ENCODE results near the gene ADAMTS13.

DNA sequence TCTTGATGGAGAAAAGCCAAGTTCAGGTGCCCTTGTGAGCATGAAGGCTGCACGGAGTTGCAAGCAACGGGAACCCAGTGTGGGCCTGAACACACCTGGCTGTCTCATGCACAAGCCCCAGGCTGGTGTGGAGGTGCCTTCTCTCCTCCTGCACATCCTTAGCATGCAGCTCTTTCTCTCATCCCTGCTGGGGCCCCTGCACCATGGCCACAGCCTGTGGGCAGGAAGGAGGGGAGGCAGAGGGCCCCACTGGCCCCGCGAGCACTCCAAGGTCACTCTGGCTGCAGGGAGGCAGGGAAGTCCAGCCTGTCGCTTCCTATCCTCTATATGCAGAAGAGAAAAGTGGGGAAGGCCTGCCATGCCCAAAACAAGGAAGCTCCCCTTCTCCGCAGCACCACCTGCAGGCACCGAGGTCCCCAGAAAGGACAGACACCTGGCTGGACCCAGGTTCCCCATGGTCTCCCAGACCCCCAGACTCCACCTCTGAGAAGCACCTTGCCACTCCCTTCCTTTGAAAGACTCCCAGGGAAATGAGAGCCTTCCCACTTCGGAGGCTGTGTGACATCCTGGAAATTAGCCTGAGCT, 27.4 kb upstream of the ADAMTS13 start:
- TF ChIP-seq, protein P1, sequence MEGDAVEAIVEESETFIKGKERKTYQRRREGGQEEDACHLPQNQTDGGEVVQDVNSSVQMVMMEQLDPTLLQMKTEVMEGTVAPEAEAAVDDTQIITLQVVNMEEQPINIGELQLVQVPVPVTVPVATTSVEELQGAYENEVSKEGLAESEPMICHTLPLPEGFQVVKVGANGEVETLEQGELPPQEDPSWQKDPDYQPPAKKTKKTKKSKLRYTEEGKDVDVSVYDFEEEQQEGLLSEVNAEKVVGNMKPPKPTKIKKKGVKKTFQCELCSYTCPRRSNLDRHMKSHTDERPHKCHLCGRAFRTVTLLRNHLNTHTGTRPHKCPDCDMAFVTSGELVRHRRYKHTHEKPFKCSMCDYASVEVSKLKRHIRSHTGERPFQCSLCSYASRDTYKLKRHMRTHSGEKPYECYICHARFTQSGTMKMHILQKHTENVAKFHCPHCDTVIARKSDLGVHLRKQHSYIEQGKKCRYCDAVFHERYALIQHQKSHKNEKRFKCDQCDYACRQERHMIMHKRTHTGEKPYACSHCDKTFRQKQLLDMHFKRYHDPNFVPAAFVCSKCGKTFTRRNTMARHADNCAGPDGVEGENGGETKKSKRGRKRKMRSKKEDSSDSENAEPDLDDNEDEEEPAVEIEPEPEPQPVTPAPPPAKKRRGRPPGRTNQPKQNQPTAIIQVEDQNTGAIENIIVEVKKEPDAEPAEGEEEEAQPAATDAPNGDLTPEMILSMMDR (IDR thresholded peaks at IDR 0.05 in 4 of 5, conservative IDR thresholded peaks at IDR 0.05 in 1 of 5): no peak
- TF ChIP-seq POLR2A (IDR thresholded peaks at IDR 0.05): no peak
